ENCODE data around the gene WRNIP1.

The WRNIP1 gene

GRCh38 chr6:2782356-2782708 is 17.1 kb downstream of the WRNIP1 start:
- TF ChIP-seq CTCF (IDR thresholded peaks at IDR 0.05; ENCODE audit: low read depth, low read length, missing control alignments) = no peak
- DNase-seq (ENCODE audit: low read depth) = no peak
- H3K4me3 ChIP-seq (ENCODE audit: low read depth, low read length) = no peak overlapping the region
- in situ Hi-C loops (cut with HindIII; ENCODE audit: low sequenced_read_pairs) = loop anchor here (10.0 kb wide), 1 partner anchor 142 kb away; no protein-coding TSS in a partner anchor

GRCh38 chr6:2782825-2783187 is 17.6 kb downstream of the WRNIP1 start:
- DNase-seq (ENCODE audit: low read depth) = no peak
- in situ Hi-C loops (cut with HindIII; ENCODE audit: low sequenced_read_pairs) = loop anchor here (10.0 kb wide), 1 partner anchor 142 kb away; no protein-coding TSS in a partner anchor
- no peak for TF ChIP-seq CTCF (IDR thresholded peaks at IDR 0.05; ENCODE audit: low read depth, low read length, missing control alignments)

GRCh38 chr6:2783188-2783963 is 18.2 kb downstream of the WRNIP1 start:
- no peak for DNase-seq (ENCODE audit: low read depth)
- in situ Hi-C loops (cut with HindIII; ENCODE audit: low sequenced_read_pairs) = loop anchor here (10.0 kb wide), 1 partner anchor 141 kb away; no protein-coding TSS in a partner anchor
- H3K4me3 ChIP-seq (ENCODE audit: low read depth, low read length) = no peak overlapping the region
- TF ChIP-seq CTCF (IDR thresholded peaks at IDR 0.05; ENCODE audit: low read depth, low read length, missing control alignments) = peak; percentile 6

More at GRCh38 chr6:2782825-2783187, 17.6 kb downstream of the WRNIP1 start:
- H3K4me3 ChIP-seq (ENCODE audit: low read depth, low read length) = no peak overlapping the region

GRCh38 chr6:2784061-2784460 is 18.9 kb downstream of the WRNIP1 start:
- in situ Hi-C loops (cut with HindIII; ENCODE audit: low sequenced_read_pairs) = loop anchor here (10.0 kb wide), 1 partner anchor 141 kb away; no protein-coding TSS in a partner anchor

GRCh38 chr6:2784930-2785329 is 19.7 kb downstream of the WRNIP1 start:
- H3K4me3 ChIP-seq (ENCODE audit: low read depth, low read length) = no peak overlapping the region
- DNase-seq (ENCODE audit: low read depth) = no peak
- in situ Hi-C loops (cut with HindIII; ENCODE audit: low sequenced_read_pairs) = loop anchor here (10.0 kb wide), 1 partner anchor 140 kb away; no protein-coding TSS in a partner anchor
- no peak for TF ChIP-seq CTCF (IDR thresholded peaks at IDR 0.05; ENCODE audit: low read depth, low read length, missing control alignments)

More at GRCh38 chr6:2784061-2784460, 18.9 kb downstream of the WRNIP1 start:
- TF ChIP-seq CTCF (IDR thresholded peaks at IDR 0.05; ENCODE audit: low read depth, low read length, missing control alignments) = no peak
- DNase-seq (ENCODE audit: low read depth) = no peak
- no peak overlapping the region for H3K4me3 ChIP-seq (ENCODE audit: low read depth, low read length)

- in situ Hi-C loops (cut with HindIII; ENCODE audit: low sequenced_read_pairs) = loop anchor here (10.0 kb wide), 1 partner anchor 139 kb away; no protein-coding TSS in a partner anchor
- no peak for TF ChIP-seq CTCF (IDR thresholded peaks at IDR 0.05; ENCODE audit: low read depth, low read length, missing control alignments)
These were observed 21.1 kb downstream of the WRNIP1 start for GRCh38 chr6:2786269-2786668.

More at GRCh38 chr6:2786269-2786668, 21.1 kb downstream of the WRNIP1 start:
- DNase-seq (ENCODE audit: low read depth) = no peak
- no peak overlapping the region for H3K4me3 ChIP-seq (ENCODE audit: low read depth, low read length)

Data from astrocyte of the cerebellum (primary cell).